Measurements from ENCODE around the gene ATF4.

GRCh38 chr22:39486951-39487825 is 33.2 kb upstream of the ATF4 start:
- TF ChIP-seq CTCF (tag by site-specific recombination; IDR thresholded peaks at IDR 0.05) (no peak), ZNF76 (tag by site-specific recombination; IDR thresholded peaks at IDR 0.05; ENCODE audit: borderline replicate concordance, low read depth) (no peak), SALL2 (tag by site-specific recombination; IDR thresholded peaks at IDR 0.05; ENCODE audit: borderline replicate concordance) (no peak), ZNF184 (tag by site-specific recombination; IDR thresholded peaks at IDR 0.05) (no peak), ZNF623 (tag by site-specific recombination; IDR thresholded peaks at IDR 0.05) (no peak), KLF10 (tag by site-specific recombination; IDR thresholded peaks at IDR 0.05) (no peak)
